GM21390 (cell line): ENCODE measurements around the gene REXO4.
"Not testable (repeated sequence)": the region's sequence is repeated elsewhere in the genome, so short reads cannot be mapped to it uniquely, and the experiment has no call there.

Source experiments
- ATAC-seq: cut with Tn5 transposase; IDR thresholded peaks from one replicate; pipeline ENCODE4 v1.9.1; 2021; ENCODE audit not compliant: unreplicated experiment

REXO4 gene

DNA sequence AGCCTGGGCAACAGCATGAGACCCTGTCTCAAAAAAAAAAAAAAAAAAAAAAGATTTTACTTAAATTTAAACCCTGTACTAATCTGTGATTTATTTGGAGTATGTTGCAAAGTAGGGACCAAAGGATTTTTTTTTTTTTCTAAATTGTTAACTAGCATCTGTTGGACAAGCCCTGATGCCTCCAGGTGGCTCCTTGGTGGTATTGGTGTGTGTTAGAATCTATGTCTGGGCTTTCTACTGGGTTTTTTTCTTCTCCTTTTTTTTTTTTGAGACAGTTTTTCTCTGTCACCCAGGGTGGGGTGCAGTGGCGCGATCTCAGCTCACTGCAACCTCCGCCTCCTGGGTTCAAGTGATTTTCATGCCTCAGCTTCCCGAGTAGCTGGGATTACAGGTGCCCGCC is 34.1 kb upstream of the REXO4 start:
- ATAC-seq = not testable (repeated sequence)

DNA sequence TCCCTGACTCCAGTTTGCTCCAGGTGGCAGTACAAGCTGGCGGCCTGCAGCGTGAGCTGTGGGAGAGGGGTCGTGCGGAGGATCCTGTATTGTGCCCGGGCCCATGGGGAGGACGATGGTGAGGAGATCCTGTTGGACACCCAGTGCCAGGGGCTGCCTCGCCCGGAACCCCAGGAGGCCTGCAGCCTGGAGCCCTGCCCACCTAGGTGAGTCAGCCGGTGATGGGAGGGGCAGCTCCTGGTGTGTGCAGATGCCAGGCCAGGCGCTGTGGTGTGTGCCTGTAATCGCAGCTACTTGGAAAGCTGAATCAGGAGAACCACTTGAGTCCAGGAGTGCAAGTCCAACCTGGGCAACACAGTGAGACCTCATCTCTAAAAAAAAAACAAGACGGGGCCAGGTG is 31.9 kb upstream of the REXO4 start:
- no peak for ATAC-seq

DNA sequence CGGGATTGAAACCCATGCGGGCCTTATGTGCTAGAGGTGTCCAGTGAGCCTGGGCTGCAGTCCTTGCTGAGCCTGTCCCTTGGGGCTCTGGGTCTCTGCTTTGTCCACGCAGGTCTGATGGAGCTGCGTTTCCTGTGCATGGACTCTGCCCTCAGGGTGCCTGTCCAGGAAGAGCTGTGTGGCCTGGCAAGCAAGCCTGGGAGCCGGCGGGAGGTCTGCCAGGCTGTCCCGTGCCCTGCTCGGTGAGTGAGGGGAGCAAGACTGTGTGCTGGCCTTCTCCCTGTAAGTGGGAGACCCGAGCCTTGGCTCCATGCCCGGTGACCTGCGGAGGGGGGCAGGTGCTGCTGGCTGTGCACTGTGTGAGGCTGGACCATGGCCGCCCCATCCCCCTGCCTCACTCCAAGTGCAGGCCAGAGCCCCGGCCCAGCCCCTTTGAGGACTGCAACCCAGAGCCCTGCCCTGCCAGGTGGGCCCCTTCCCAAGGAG is 30.7 kb upstream of the REXO4 start:
- no peak for ATAC-seq

DNA sequence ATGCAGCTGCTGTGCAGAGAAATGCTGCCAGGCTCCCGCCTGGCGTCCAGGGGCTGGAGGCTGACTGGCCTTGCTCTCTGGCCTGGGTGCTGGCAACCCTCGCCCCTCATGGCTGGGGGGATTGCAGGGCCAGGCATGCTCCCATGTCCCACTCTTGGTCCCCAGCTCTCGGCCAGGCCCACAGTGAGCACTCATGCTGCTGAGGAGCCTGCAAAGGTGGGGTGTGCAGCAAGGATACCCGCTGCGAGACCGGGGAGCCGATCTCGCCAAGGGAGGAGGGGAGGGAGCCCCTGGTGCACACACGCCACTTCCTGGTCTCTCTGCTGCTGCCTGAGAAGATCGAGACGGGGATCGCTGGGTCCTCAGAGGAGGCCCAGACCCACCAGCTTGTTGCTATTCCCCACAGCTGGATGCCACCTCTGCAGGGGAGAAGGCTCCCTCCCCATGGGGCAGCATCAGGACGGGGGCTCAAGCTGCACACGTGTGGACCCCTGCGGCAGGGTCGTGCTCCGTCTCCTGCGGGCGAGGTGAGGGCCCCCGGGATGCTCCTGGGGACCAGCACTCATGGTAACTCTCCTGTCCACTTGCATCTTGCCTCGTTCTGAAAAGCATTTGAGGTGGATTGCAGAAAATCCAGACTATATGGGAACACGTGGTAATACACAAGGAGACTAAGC is 27.6 kb upstream of the REXO4 start:
- no peak for ATAC-seq

- ATAC-seq = no peak
Observed at GRCh38 chr9:133443982-133444381, 26.2 kb upstream of the REXO4 start.

- no peak for ATAC-seq
Observed at GRCh38 chr9:133443248-133443647, 25.4 kb upstream of the REXO4 start.

DNA sequence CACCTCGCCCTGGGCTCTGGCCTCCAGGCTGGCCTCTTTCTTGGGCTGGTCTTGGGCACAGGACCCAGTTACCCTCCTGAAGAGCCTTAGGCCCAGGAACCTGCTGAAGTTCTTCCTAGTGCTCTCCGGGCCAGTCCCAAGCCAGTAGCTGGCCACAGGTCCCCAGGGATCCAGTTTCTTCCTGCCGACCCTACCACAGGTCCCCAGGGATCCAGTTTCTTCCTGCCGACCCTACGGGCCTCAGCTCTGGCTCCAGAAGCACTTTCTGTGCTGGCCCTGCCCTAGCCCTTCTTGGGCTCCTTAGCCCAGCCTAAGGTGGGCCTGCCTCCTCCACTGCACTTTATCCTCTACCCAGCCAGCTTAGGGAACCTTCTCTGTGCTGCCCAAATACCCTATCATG is 23.8 kb upstream of the REXO4 start:
- ATAC-seq = no peak

DNA sequence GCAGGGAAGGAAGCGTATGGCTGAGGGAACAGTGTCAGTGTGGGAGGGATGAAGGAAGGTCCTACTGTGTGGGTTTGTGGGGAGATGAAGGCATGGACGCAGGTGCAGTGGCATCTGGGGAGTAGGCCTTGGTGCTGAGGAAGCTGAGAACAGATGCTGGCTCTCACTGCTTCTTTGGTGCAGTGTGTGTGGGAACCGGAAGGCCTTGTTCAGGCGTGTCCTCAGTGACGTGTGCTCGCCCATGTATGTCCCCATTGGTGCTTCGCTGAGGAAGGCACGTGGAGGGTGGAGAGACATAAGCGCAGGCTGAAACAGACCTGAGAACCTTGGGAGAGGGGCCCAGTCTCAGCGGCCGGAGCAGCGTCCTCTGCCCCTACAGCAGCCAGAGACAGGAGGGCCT is 23.1 kb upstream of the REXO4 start:
- ATAC-seq = no peak

DNA sequence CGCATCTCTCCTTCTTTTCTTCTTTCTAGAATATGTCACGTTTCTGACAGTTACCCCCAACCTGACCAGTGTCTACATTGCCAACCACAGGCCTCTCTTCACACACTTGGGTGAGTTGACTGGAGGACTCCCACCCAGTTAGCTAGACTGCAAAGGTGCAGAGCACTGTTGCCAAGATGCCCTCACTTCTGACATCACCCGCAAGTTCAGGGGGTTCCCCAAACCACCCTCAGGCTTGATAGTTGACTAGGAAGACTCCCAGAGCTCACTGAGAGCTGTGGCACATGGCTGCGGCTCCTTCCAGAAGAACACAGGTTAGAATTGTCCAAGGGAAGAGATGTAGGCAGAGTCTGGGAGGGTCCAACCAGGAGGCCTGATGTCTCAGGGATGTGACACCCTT is 21.5 kb upstream of the REXO4 start:
- ATAC-seq = no peak

- no peak for ATAC-seq
Observed at GRCh38 chr9:133437753-133438531, 20.1 kb upstream of the REXO4 start.

- no peak for ATAC-seq
Observed at GRCh38 chr9:133436681-133437080, 18.9 kb upstream of the REXO4 start.

- ATAC-seq = no peak
Observed at GRCh38 chr9:133433351-133433843, 15.6 kb upstream of the REXO4 start.

DNA sequence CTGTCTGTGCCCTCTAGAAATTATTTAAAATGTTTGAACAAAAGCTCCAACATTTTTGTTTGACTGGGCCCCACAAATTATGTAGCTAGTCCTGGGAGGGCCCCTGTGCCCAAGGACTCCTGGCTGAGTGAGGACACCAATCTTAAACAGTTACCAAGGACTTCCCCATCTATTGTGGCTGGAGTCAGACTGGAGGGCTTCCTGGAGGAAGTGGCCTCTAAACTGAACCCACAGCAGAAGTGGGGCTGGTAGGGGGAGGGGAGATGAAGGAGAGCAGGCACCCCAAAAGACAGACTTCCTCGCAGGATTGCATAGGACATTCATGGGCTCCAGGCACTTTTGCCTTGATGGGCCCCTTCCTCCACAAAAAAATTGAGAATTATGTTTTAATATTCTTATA is 12.4 kb upstream of the REXO4 start:
- no peak for ATAC-seq

DNA sequence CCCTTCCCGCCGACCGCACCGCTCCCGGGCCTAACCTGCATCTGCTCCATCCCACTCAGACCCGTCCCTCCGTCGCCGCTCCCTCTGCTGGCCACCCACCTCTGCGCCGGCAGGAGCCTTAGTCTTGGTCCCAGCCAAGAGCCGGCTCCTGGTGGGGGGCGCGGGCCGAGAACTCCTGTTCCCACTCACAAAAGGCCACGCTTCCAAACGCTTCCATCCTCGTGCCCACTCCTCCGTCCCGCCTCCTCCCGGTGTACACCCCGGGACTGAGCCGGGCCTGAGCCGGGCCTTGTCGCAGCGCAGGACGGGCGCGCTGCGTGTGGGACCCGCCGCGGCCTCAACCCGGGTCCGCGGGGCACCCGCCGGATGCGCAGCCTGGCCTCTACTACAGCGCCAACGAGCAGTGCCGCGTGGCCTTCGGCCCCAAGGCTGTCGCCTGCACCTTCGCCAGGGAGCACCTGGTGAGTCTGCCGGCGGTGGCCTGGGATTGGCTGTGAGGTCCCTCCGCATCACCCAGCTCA is 11.9 kb upstream of the REXO4 start:
- no peak for ATAC-seq

DNA sequence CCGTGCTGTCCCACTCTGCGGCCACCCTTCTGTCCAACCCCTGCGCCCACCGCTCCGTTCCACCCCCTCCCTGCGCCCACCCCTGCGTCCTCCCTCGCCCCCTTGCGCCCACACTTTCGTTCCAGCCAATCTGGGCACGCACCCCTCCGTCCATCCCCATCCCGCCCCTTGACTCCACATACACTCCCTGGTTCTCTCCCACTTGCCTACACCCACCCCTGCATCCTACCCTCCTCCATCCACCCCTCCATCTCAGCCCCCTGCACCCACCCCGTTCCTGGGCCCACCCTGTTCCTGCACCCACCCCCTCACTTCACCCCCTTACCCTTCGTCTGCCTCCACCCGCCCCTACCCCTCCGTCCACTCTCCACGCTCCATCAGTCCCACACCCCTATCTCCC is 11.4 kb upstream of the REXO4 start:
- ATAC-seq = no peak

DNA sequence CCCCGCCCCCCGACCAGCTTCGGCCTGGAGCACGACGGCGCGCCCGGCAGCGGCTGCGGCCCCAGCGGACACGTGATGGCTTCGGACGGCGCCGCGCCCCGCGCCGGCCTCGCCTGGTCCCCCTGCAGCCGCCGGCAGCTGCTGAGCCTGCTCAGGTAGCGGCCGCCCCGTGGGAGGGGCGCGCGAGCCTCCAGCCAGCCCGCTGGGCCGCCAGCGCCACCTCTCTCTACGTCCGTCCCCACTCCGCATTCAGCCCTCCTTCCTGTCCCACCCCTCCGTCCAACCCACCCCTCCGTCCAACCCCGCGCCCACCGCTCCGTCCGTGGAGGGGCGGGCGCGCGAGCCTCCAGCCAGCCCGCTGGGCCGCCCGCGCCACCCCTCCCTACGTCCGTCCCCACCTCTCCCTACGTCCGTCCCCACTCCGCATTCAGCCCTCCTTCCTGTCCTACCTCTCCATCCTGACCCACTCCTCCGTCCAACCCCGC is 10.8 kb upstream of the REXO4 start:
- ATAC-seq = no peak

GRCh38 chr9:133427658-133428348 is 10.0 kb upstream of the REXO4 start:
- no peak for ATAC-seq

DNA sequence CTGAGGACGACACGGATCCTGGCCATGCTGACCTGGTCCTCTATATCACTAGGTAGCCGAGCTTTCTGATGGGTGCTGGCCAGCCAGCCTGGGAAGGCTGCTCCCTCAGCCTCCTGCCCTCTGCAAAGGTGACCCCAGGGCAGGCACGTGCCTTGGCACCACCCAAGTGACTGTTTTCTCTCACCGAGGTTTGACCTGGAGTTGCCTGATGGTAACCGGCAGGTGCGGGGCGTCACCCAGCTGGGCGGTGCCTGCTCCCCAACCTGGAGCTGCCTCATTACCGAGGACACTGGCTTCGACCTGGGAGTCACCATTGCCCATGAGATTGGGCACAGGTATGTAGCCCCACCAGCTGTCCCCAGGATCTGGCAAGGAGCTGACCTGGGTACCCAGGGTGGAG is 8.2 kb upstream of the REXO4 start:
- no peak for ATAC-seq

- ATAC-seq = no peak
Observed at GRCh38 chr9:133425049-133425632, 7.3 kb upstream of the REXO4 start.

DNA sequence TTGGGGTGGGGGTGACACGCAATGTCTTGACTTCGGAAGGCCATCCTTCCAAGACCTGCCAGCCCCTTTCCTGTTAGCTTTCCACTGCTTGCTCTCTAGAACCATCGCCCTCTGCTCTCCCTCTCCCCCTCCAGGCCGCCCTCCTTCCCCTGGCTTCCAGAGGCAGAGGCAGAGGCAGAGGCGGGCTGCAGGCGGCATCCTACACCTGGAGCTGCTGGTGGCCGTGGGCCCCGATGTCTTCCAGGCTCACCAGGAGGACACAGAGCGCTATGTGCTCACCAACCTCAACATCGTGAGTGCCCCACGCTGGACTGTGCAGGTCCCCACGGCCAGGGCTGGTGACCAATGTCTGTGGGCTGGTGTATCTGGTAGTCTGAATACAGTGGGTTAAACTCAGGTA is 6.4 kb upstream of the REXO4 start:
- ATAC-seq = no peak

DNA sequence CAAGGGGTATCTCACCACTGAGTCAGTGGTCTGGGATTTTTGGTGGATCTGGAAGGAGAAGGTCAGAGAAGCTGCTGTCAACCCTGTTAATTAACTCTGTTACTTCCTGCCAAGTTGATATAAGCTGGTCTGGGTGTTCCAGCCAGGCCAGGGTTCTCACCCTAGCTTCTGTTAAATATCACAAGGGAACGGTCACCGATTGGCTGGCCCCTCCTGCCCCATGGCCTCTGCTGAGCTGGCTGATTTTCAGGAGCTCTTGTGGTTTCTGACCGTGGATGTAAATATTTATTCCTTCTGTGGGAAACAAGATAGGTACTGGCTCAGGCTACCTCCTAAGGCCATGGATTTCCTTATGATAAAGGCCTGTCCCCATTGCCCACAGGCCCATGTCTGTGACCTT is 5.4 kb upstream of the REXO4 start:
- no peak for ATAC-seq
